ENCODE results near the gene TBCD.

GRCh38 chr17:82831818-82832200, 79.9 kb downstream of the TBCD start:
- TF ChIP-seq POLR2AphosphoS5 (IDR thresholded peaks at IDR 0.05) (no peak), POLR2A (IDR thresholded peaks at IDR 0.05) (no peak)

Measured in breast epithelium (tissue), 3 donors.